ENCODE results near the gene BCDIN3D. TPM values are rescaled to one million over a fixed set of nuclear protein-coding genes. Genes with fewer than 3 reads are reported as not detected.

Gene BCDIN3D
- total and polyA plus RNA-seq, 10 of the 15 experiments (the other 5 are each of a cell fraction or from before 2014, with no cell fraction given) = 3.7 to 7.2 (median 6.4) TPM

GRCh38 chr12:49842519-49843352 is at the start of gene BCDIN3D (continued):
- TF ChIP-seq STAT3 (IDR thresholded peaks at IDR 0.05; ENCODE audit: low read depth, low read length) (no peak), MTA2 (IDR thresholded peaks at IDR 0.05; ENCODE audit: low read depth) (0 out of 2 replicates have a peak, but pooled peaks have one; percentile 11), TCF12 (IDR thresholded peaks at IDR 0.05; ENCODE audit: low read depth, low read length) (peak; percentile 36; the same call in 1 of the 2 replicates), TAF1 (IDR thresholded peaks at IDR 0.05; ENCODE audit: borderline replicate concordance, low read depth, low read length) (peak; percentile 88), NFIC (IDR thresholded peaks at IDR 0.05; ENCODE audit: low read depth, low read length) (no peak), CHD2 (IDR thresholded peaks at IDR 0.05; ENCODE audit: borderline replicate concordance, low read depth, low read length) (peak; percentile 53; the same call in 1 of the 2 replicates), ZBTB40 (IDR thresholded peaks at IDR 0.05; ENCODE audit: borderline replicate concordance) (peak; percentile 84), EED (IDR thresholded peaks at IDR 0.05; ENCODE audit: low read depth) (peak; percentile 65), PKNOX1 (IDR thresholded peaks at IDR 0.05) (peak; percentile 97), REST (IDR thresholded peaks at IDR 0.05; ENCODE audit: low read depth, low read length) (no peak), SMAD5 (IDR thresholded peaks at IDR 0.05; ENCODE audit: low read depth) (peak; percentile 87), JUND (IDR thresholded peaks at IDR 0.05; ENCODE audit: low read depth, low read length) (no peak), SUZ12 (IDR thresholded peaks at IDR 0.05; ENCODE audit: unreplicated experiment) (no peak), BCL11A (IDR thresholded peaks at IDR 0.05; ENCODE audit: low read depth, low read length) (no peak), RAD51 (IDR thresholded peaks at IDR 0.05) (no peak), ZBED1 (IDR thresholded peaks at IDR 0.05; ENCODE audit: borderline replicate concordance) (no peak), ZBTB4 (CRISPR knock-in tag; IDR thresholded peaks at IDR 0.05) (no peak)
